Subcutaneous adipose tissue (tissue), 4 donors: ENCODE results near the gene NPPB. TPM values are rescaled to one million over a fixed set of nuclear protein-coding genes. Genes with fewer than 3 reads are reported as not detected.

Source experiments
- total RNA-seq, 4 donors: library from RNA; depleted of rRNA; stranded (reverse); fragments of >200 nt; gene quantifications; one replicate each; pipeline ENCODE4 v1.1.0, GENCODE V29; 2016
- TF ChIP-seq, protein P1 (sequence below): fragments of 450-650 bp; IDR thresholded peaks from one replicate; pipeline ENCODE4 v1.5.1; 2016; ENCODE audit warnings: low read depth, mild to moderate bottlenecking, control low read depth, antibody characterized with exemption, moderate library complexity

NPPB gene
- total RNA-seq, 4 donors from 2014 or later, result not detected

DNA sequence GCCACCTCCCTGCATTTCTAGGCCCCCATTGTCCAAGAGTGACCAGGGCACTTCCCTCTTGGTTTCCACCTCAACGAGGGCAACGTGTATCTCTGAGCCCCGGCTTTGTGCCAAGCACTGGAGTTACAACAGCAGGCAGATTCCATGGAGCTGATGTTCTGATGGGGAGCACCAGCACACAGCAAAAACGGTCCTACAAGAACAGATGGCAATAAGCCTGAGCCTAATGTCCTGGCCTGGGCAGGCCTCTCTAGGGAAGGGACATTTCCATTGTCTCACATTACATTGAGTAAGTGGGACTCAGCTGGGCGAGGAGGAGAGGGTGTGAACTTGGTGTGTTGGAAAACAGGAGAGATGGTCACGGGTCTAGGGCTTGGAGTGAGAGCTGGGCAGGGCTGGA is 27.2 kb upstream of the NPPB start:
- TF ChIP-seq, protein P1, sequence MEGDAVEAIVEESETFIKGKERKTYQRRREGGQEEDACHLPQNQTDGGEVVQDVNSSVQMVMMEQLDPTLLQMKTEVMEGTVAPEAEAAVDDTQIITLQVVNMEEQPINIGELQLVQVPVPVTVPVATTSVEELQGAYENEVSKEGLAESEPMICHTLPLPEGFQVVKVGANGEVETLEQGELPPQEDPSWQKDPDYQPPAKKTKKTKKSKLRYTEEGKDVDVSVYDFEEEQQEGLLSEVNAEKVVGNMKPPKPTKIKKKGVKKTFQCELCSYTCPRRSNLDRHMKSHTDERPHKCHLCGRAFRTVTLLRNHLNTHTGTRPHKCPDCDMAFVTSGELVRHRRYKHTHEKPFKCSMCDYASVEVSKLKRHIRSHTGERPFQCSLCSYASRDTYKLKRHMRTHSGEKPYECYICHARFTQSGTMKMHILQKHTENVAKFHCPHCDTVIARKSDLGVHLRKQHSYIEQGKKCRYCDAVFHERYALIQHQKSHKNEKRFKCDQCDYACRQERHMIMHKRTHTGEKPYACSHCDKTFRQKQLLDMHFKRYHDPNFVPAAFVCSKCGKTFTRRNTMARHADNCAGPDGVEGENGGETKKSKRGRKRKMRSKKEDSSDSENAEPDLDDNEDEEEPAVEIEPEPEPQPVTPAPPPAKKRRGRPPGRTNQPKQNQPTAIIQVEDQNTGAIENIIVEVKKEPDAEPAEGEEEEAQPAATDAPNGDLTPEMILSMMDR, result no peak

DNA sequence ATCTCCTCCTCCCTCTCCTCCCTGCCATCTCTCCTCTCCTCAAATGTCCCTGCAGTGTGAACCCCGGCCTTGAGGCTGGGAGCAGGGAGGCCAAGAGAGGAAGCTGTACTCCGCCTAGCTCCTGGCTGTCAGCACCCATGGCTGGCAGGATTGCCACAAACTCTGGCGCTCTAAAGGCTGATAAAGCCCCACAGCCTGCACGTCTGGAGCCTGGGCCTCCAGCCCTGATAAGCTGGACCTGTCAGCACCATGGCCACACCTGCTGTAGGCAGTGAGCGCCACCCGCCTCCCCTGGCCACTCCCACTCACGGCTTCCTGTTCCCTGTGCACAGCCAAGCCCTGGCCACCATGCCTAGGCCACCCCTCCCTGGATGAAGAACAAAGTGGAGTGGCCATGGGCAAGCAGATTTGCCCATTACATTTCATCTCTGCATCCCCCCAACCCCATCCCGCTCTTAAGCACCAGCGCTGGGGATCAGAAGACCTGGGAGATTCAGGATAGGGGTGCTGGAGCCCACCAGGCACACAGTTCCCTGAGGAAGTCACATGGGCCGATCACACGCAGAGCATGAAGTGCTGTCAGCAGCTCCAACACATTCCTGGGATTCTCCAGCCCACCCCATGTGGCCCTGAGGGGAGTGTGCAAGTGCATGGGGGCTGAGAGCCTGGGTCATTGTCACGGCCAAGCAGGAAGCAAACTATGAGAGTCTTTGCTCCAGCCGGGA is 24.2 kb upstream of the NPPB start:
- TF ChIP-seq, protein P1, result no peak

DNA sequence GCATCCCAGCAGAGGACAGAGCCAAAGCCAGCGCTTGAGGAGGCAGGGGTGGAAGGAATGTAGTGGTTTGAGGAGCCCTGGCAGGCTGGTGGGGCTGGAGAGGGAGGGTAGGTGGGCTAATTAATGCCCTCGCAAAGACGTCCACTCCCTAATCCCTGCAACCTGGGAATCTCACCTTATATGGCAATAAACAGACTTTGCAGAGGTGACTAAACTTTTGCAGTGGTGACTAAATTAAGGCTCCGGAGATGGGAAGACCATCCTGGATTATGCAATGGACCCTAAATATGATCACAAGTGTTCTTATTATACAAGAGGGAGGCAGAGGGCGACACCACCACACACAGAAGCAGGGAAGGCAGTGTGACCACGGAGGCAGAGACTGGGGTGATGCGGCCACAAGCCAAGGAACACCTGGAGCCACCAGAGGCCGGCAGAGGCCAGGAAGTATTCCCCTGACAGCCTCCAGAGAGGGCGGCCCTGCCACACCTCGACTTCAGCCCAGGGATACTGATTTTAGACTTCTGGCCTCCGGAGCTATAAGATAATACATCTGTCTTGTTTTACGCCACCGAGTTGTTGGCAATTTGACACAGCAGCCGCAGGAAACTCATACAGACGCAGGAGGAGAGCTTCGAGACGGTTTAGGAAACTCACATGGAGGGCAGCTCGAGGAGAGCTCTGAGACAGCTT is 23.1 kb upstream of the NPPB start:
- TF ChIP-seq, protein P1, result no peak

DNA sequence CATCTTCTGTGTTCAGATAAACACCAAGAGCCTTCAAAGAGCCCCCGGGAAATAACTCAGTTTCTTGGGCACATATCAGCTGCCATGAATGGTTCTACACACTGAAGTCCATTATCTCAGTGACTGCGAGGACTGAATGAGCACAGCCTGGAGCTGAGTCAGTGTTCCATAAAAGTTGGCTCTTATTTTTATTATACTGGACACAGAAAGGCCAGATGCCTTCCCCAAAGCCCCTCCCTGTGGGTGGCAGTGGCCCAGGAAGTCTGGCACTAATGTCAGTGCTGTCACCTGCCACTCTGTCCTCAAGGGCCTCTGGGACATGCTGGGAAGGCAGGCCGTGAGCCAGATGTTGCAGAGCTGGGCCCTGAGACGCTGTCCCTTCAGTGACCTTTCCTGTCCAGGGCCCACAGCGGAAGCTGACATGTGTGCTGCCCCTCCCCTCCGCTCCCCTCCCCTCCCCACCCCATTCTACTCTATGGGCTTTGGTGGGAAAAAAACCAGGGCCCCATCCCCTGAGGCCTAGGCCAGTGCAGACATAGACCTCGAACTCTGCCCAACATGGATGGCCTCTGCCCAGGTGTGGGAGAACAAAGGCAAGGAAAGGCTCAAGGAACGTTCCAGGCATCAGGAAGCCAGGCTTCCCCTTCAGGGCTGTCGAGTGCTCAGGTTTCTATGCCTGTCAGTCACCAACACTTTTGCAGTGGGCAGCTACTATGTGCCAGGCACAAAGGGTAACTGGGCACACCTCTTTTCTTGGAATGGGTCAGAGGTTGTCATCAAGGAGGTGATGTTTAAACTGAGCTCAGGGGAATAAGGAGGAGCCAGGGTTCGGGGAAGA is 22.4 kb upstream of the NPPB start:
- TF ChIP-seq, protein P1, result no peak

DNA sequence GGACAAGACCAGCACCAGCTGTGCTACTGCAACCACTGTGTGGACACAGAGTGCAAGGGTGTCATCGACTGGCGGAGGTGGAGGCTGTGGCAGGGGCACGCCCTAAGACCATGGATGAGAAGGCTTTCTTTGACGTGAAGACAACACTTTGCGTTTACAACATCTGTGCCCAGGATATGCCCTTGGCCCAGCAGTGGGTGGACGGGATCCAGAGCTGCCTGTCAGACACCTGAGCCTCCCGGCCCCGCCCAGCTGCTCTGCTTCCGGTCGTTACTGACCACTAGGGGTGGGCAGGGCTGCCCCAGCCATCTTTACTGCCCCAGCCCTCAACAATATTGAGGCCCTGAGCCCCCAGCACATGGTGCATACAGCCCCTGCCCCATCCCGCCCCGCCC is 21.4 kb upstream of the NPPB start:
- TF ChIP-seq, protein P1, result no peak

DNA sequence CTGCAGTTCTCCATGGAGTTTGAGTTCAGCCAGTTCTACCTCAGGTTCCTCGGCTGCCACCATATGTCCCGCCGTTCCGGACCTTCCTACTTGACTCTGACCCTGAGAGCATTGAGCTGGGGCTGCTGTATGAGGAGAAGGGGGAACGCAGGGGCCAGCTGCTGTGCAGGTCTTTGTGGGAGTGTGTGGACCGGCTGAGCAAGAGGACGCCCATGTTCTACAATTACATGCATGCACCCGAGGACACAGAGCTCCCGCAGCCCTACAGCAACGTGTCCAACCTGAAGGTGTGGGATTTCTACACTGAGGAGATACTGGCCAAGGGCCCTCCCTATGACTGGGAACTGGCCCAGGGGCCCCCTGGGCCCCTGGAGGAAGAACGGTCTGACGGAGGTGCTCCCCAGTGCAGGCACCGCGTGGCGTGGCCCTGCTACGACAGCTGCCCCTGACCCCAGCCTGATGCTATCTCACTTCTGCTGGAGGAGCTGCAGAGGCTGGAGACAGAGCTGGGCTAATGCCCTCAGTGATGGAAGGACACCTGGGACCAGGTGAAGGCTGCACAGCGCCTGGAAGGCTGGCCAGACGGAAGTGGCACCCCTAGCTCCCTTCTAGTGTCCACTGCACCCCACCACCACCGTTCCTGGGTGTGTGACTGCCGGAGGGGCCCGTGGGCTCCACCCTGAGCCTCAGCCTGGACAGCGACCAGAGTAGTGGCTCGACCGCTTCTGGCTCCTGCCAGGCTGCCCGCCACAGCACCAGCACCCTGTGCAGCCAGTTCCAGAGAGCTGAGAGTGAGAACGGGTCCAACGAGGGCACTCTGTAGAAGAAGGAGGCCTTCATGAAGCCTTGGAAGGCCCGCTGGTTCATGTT is 20.8 kb upstream of the NPPB start:
- TF ChIP-seq, protein P1, result no peak
